ENCODE measurements around the gene SRSF7.
"Not testable (repeated sequence)": the region's sequence is repeated elsewhere in the genome, so short reads cannot be mapped to it uniquely, and the experiment has no call there.

Gene SRSF7

DNA sequence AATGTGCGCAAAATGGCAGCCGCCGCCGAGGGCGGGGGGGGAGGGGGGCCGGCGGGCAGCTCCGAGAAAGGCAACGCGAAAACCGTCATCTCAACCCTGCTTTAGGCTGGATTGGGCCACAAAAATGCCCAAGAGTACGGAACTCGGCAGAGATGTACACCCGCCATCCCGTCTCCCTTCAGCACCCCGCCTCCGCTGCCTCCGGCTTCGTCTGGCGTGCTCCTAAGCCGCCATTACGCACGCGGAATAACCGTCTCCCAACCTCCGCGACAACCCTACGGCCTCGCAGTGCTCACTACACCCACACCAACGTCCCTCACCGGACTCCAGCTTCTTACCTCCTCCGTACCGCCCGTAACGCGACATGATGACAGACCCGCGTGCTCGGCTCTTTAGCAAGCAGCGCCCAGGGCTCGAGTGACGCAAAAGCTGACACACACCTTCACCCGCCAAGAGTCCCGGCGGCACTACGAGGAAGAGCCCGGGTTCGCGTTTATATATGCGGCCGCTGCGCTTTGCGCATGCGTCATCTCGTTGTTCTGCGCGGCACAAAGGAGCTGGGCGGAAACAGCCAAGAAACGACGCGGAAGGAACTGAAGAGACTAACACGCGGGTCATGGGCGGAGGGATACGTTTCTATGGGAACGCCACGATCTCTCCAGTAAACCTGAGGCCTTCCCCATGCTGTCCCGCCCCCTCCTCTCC lies at the start of gene SRSF7:
Gene SRSF7 (minus strand): TSS at position 471 of the 705 bp plus-strand sequence. CDS start 105 bp downstream, at position 366.
- DNase-seq: peak; percentile 97 to 99

DNA sequence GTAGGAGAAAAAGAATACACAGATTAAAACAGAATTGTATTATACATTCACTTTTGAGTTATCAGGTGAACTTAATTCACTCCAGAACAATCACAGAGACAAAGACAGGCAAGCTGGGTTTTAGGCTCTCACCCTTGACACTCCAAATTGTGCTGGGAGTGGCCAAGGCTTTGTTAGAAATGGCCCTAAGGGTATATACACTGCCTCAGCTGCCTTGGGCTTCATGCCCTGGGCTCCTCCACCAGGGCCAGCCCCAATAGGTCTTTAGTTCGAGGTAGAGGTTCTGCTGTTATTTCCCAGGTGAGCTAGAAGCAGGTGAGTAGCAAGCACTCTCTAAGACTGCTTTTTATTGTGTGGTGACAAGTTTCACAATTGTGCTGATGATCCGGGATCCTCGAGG lies 46.8 kb upstream of the SRSF7 start:
- DNase-seq: no peak

- DNase-seq: no peak
These were observed 46.1 kb upstream of the SRSF7 start for GRCh38 chr2:38797250-38797676.

GRCh38 chr2:38795016-38795415 lies 43.9 kb upstream of the SRSF7 start:
- DNase-seq: not testable (repeated sequence)

DNA sequence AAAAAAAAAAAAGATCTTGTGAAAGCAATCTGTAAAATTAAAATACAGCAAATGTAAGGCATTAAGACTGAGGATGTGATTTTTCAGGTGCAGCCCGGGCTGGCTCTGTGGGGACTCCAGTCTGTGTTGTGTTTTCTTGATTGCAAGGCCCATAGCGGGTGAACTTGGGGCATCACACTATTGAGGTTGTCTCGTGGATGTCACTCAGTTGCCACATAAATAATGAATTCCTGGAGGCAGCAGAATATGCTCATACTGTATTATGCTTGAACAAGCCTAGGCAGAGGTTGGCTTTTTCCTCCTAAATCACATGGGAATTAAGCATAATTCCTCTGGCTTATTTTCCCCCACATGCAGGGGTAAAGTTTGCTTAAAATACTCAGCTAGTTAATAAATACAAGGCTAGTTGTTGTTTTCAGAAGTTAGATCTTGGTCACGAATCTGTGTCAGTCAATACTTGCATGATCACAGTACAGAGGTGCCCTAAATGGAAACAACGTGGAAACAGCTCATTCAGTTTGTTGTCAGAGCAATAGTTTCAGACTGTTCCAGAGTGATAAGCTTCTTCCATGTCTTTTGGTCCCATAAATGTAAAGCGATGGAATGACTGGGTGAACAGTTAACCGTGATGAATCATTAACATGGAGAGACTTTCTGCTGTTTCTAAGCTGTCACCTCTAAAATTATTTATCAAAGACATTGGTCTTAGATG lies 43.2 kb upstream of the SRSF7 start:
- no peak for DNase-seq

DNA sequence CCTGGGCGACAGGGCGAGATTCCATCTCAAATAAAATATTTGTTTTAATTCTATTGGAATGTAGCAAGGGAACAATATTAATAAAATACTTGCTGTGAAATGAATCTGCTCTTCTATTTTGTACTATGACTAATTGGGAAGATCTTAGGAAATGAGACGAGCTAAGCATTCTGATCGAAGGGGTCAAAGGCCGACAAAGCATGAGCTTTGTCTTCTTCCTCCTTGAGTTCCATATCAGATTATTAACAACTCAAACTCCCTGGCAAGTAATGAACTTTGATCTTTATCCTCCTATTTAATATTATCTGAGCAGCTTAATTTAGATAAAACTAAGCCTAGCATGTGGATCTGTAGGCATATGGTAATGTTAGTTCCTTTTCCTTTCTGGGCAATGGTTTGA lies 42.4 kb upstream of the SRSF7 start:
- no peak for DNase-seq

DNA sequence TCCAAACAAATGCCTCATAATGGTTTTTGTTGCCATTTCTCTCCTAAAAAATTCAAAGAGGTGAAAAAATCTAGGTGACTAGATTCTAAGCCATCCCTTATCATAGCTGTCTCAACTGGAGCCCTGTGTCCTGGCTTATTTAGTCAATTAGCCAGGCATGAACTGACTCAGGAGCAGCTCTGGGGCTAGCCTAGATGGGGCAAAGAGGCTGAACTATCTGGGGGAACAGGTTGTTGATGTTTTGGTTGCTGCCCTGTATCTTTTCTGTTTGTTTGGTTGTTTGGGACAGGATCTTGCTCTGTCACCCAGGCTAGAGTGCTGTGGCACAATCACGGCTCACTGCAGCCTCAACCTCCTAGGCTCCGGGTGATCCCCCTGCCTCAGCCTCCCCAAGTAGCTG lies 41.6 kb upstream of the SRSF7 start:
- no peak for DNase-seq

DNA sequence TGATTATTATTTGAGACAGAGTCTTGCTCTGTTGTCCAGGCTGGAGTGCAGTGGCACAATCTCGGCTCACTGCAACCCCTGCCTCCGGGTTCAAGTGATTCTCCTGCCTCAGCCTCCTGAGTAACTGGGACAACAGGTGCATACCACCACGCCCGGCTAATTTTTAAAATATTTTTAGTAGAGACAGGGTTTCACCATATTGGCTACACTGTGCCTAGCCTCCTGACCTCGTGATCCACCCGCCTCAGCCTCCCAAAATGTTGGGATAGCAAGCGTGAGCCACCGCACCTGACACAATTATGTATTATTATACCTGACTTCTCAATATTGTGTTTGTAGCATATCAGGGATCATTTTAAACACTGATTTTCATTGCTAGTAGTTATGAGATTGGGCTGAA lies 41.2 kb upstream of the SRSF7 start:
- DNase-seq: not testable (repeated sequence)

DNA sequence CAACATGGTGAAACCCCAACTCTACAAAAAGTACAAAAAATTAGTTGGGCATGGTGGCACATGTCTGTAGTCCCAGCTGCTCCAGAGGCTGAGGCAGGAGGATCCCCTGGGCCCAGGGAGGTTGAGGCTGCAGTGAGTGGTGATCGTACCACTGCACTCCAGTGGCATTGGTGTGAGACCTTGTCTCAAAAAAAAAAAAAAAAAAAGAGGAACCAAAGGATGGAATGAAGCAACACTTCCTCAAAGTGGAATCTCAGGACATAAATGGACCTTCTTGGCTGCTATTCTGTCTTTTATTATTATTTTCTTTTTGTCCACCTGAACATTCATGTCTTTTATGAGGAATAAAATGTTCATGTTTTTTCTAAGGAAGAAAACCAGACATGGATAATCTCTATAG lies 40.6 kb upstream of the SRSF7 start:
- DNase-seq: no peak

DNA sequence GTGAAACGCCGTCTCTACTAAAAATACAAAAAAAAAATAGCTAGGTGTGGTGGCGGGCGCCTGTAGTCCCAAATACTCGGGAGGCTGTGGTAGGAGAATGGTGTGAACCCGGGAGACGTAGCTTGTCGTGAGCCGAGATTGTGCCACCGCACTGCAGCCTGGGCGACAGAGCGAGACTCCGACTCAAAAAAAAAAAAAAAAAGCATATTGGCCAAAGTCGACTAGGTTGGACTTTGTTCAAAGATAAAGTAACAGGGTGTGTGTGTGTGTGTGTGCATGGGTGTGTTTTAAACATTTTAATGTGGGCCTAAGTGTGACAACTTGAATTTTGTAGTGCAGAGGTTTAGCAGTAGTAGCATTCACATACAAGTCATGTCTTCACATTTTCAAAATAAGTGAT lies 38.5 kb upstream of the SRSF7 start:
- DNase-seq: no peak

GRCh38 chr2:38788306-38788705 lies 37.1 kb upstream of the SRSF7 start:
- peak; percentile 46 to 88 for DNase-seq

DNA sequence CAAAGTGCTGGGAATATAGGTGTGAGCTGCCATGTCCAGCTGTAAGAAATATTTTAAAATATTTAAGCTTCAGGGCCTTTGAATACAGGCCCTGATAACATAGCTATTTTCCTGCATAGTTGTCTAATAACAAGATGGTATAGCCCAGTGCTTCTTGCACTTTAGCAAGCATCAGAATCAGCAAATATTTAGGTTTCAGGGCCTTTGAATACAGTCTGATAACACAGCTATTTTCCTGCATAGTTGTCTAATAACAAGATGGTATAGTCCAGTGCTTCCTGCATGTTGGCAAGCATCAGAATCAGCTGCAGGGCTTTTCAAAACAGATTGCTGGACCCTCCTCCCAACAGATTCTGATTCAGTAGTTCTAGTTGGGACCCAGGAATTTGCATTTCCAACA lies 32.4 kb upstream of the SRSF7 start:
- no peak for DNase-seq

DNA sequence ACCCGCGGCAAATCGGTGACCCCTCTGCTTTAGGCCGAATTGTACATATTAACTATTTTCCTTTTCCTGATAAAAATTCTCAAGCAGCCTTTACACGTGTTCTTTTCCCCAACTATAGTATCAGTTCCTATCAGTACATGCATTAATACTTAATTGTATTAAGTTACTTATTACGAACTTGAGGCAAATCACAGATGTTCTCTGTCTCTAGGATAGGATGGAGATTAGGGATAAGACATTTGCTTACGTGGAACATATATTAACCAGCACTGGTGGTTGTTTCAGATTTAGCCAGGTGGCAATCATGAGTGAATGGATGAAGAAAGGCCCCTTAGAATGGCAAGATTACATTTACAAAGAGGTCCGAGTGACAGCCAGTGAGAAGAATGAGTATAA lies 27.5 kb upstream of the SRSF7 start:
- DNase-seq: peak; percentile 9 to 60

- DNase-seq: no peak
These were observed 25.4 kb upstream of the SRSF7 start for GRCh38 chr2:38776531-38776930.

DNA sequence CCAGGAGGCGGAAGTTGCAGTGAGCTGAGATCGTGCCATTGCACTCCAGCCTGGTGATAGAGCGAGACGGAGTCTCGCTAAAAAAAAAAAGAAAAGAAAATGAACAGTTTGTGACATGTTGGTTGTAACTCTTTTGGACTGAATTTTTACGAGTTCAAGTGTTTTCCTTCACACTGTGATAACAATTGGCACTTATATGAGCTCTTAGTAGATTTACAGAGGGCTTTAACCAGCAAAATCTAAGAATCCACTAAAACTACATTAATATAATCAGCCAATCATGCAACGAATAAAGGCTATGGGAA lies 24.7 kb upstream of the SRSF7 start:
- no peak for DNase-seq

DNA sequence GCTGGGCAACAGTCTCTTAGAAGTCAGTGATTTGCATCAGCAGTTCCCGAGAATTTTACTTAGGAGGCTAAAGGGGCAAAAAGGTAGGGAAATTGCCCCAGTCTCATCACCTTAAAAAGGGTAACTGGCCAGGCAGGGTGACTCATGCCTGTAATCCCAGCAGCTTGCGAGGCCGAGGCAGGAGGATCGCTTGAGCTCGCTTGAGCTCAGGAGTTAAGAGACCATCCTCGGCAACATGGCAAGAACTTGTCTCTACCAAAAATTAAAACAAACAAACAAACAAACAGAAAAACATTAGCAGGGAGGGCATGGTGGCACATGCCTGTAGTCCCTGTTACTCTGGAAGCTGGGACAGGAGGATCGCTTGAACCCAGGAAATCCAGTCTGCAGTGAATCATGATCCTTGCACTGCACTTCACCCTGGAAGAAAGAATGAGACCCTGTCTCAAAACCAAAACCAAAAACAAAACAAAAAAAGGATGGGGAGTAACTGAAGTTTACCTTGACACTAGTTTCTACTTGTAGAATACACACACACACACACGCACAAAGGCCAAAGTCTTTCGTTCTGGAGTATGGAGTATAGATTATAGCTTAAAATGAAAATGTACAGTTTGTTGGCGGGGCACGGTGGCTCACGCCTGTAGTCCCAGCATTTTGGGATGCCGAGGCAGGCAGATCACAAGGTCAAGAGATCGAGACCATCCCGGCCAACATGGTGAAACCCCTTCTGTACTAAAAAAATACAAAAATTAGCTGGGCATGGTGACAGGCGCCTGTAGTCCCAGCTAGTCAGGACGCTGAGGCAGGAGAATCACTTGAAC lies 24.1 kb upstream of the SRSF7 start:
- no peak for DNase-seq

- DNase-seq: no peak
These were observed 20.5 kb upstream of the SRSF7 start for GRCh38 chr2:38771632-38772031.

DNA sequence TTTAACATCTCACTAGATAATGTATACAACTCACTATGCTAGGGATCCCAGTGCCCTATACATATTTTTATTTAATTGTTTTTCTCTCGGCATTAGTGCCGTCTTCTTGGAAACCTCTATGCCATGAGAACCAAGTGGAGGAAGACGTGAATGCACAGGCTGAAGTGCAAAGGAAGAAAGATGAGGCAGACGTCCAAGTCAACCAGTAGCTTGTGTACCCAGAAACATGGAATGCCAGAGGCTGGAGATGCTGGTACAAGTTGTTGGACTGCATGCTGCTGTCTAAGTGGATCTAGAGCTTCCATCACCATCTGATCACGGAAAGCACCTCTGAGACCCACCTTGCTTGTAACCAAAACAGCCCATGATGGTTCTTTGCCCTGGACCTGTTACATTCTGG lies 14.4 kb upstream of the SRSF7 start:
- DNase-seq: no peak

GRCh38 chr2:38765149-38765548 lies 14.0 kb upstream of the SRSF7 start:
- no peak for DNase-seq

DNA sequence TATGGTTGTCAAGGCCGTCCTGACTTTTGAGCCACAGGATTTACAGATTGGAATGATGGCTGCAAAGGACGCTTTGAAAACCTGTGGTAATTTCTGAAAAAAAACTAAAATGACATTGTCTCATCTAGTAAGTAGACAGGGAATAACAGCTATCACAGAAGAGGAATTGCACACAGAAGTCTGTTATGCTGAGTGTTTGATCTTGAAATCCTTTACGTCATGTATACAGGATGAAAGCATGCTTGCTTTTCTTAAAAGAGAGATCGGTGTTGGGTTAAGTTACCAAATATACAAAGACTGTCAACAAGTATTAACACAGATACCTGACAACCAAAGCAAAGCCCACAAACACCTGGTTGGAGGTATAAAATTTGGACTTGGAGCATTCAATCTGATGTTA lies 12.6 kb upstream of the SRSF7 start:
- no peak for DNase-seq

GRCh38 chr2:38763228-38763627 lies 12.1 kb upstream of the SRSF7 start:
- DNase-seq: no peak

DNA sequence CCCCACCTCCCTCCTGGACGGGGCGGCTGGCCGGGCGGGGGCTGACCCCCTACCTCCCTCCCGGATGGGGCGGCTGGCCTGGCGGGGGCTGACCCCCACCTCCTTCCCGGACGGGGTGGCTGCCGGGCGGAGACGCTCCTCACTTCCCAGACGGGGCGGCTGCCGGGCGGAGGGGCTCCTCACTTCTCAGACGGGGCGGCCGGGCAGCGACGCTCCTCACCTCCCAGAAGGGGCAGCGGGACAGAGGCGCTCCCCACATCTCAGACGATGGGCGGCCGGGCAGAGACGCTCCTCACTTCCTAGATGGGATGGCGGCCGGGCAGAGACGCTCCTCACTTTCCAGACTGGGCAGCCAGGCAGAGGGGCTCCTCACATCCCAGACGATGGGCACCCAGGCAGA lies 4.7 kb upstream of the SRSF7 start:
- not testable (repeated sequence) for DNase-seq

GRCh38 chr2:38754506-38754905 lies 3.3 kb upstream of the SRSF7 start:
- DNase-seq: no peak

GRCh38 chr2:38754049-38754448 lies 2.9 kb upstream of the SRSF7 start:
- DNase-seq: peak in 1 of 2 experiments; percentile 35
